HepG2 (cell line): ENCODE measurements around the gene B3GNT7. TPM values are rescaled to one million over a fixed set of nuclear protein-coding genes. Genes with fewer than 3 reads are reported as not detected.

Source experiments
- CBX1 ChIP-seq: IDR thresholded peaks from one replicate; pipeline ENCODE4 v1.6.1; 2016; ENCODE audit warnings: antibody characterized with exemption, low read depth
- CHD2 ChIP-seq: IDR thresholded peaks from 2 replicates; pipeline ENCODE4 v1.6.1; 2011; ENCODE audit warnings: low read depth, low read length, improper control_type of control experiment
- ELF1 ChIP-seq: sonication (generic); formaldehyde crosslinking; IDR thresholded peaks from 2 replicates; pipeline ENCODE4 v1.4.0; 2020; ENCODE audit warnings: missing genetic modification reagents
- FLYWCH1 ChIP-seq: sonication (generic); formaldehyde crosslinking; IDR thresholded peaks from 2 replicates; pipeline ENCODE4 v1.8.1; 2023; ENCODE audit warnings: mild to moderate bottlenecking, missing genetic modification reagents
- HMG20B ChIP-seq: conservative IDR thresholded peaks from 2 replicates; pipeline ENCODE4 v1.6.1; 2016; ENCODE audit warnings: missing genetic modification reagents, missing compliant biosample characterization
- JUND ChIP-seq: sonication (generic); formaldehyde crosslinking; IDR thresholded peaks from 2 replicates; pipeline ENCODE4 v1.8.0; 2022; ENCODE audit warnings: mild to moderate bottlenecking, missing genetic modification reagents
- KLF12 ChIP-seq: sonication (generic); formaldehyde crosslinking; IDR thresholded peaks from 2 replicates; pipeline ENCODE4 v1.4.0; 2020; ENCODE audit warnings: missing genetic modification reagents, borderline replicate concordance
- MTA3 ChIP-seq: sonication (generic); formaldehyde crosslinking; IDR thresholded peaks from 2 replicates; pipeline ENCODE4 v1.4.0; 2020; ENCODE audit warnings: missing genetic modification reagents
- PRMT3 ChIP-seq: sonication (generic); formaldehyde crosslinking; IDR thresholded peaks from 2 replicates; pipeline ENCODE4 v1.8.1; 2022; ENCODE audit warnings: low read depth, mild to moderate bottlenecking, moderate library complexity, missing genetic modification reagents, borderline replicate concordance
- REXO4 ChIP-seq: sonication (generic); formaldehyde crosslinking; IDR thresholded peaks from 2 replicates; pipeline ENCODE4 v1.8.0; 2022; ENCODE audit warnings: missing genetic modification reagents, mild to moderate bottlenecking, borderline replicate concordance
- SETDB1 ChIP-seq: sonication (generic); formaldehyde crosslinking; IDR thresholded peaks from 2 replicates; pipeline ENCODE4 v1.5.1; 2020; ENCODE audit warnings: missing genetic modification reagents, mild to moderate bottlenecking, borderline replicate concordance
- SIN3B ChIP-seq: fragments of 150-350 bp; IDR thresholded peaks from 2 replicates; pipeline ENCODE4 v1.6.1; 2014; ENCODE audit warnings: low read length
- SIX4 ChIP-seq: sonication (generic); formaldehyde crosslinking; IDR thresholded peaks from 2 replicates; pipeline ENCODE4 v1.4.0; 2020; ENCODE audit warnings: missing genetic modification reagents
- SOX13 ChIP-seq, 3 experiments: fragments of 450-650 bp in 1 of 3; sonication (generic) in 1 of 3; formaldehyde crosslinking in 1 of 3; IDR thresholded peaks in 2 of 3; conservative IDR thresholded peaks in 1 of 3; 2 replicates each; pipeline versions ENCODE4 v1.5.0 to v1.6.1; 2016 to 2020; ENCODE audit warnings: antibody characterized with exemption in 1 of 3, mild to moderate bottlenecking in 1 of 3, missing compliant biosample characterization in 1 of 3, missing genetic modification reagents in 1 of 3, moderate library complexity in 1 of 3
- ZFAT ChIP-seq: sonication (generic); formaldehyde crosslinking; conservative IDR thresholded peaks from 2 replicates; pipeline ENCODE4 v1.8.1; 2023; ENCODE audit warnings: missing genetic modification reagents, inconsistent platforms
- ZNF569 ChIP-seq: sonication (generic); formaldehyde crosslinking; IDR thresholded peaks from 2 replicates; pipeline ENCODE4 v1.5.0; 2020; ENCODE audit warnings: mild to moderate bottlenecking, missing genetic modification reagents, moderate library complexity, borderline replicate concordance
- ZNF616 ChIP-seq: sonication (generic); formaldehyde crosslinking; IDR thresholded peaks from 2 replicates; pipeline ENCODE4 v1.5.0; 2020; ENCODE audit warnings: low read depth, mild to moderate bottlenecking, missing genetic modification reagents
- polyA plus RNA-seq, 8 experiments: library from polyadenylated mRNA; depleted of rRNA in 3 of 8; stranded (reverse) in 7 of 8; unstranded in 1 of 8; fragments of >200 nt; fragmentation: Illumina TruSeq in 4 of 8; extraction: Trizol in 4 of 8; gene quantifications; 2 replicates each; pipeline versions ENCODE4 v1.2.1 to v1.2.3, GENCODE V29; 2011 to 2016; ENCODE audit warnings: low read depth in 4 of 8, missing spikeins in 1 of 8, mixed read lengths in 1 of 8; ENCODE audit not compliant: insufficient read depth in 1 of 8
- total RNA-seq, 5 experiments: library from RNA; depleted of rRNA; stranded (reverse); fragments of >200 nt; fragmentation: Illumina TruSeq; extraction: Trizol; gene quantifications; 2 replicates each; pipeline ENCODE4 v1.2.3, GENCODE V29; 2016; ENCODE audit warnings: low read depth in 1 of 5
- TF ChIP-seq, protein P1 (sequence below): sonication (generic); IDR thresholded peaks from 2 replicates; pipeline ENCODE4 v1.6.1; 2016; ENCODE audit warnings: low read depth, borderline replicate concordance
- TF ChIP-seq, protein P2 (sequence below): sonication (generic); formaldehyde crosslinking; IDR thresholded peaks from 2 replicates; pipeline ENCODE4 v1.4.0; 2020; ENCODE audit warnings: mild to moderate bottlenecking, missing genetic modification reagents
- TF ChIP-seq, protein P3 (sequence below): sonication (generic); formaldehyde crosslinking; IDR thresholded peaks from 2 replicates; pipeline ENCODE4 v1.9.0; 2021; ENCODE audit warnings: mild to moderate bottlenecking, missing genetic modification reagents
- TF ChIP-seq, protein P4 (sequence below): IDR thresholded peaks from 2 replicates; pipeline ENCODE4 v1.6.1; 2016

Gene B3GNT7
- total and polyA plus RNA-seq, 2 of the 13 experiments (the other 11 are each of a cell fraction or from before 2014, with no cell fraction given) = 0.04 to 0.24 TPM

DNA sequence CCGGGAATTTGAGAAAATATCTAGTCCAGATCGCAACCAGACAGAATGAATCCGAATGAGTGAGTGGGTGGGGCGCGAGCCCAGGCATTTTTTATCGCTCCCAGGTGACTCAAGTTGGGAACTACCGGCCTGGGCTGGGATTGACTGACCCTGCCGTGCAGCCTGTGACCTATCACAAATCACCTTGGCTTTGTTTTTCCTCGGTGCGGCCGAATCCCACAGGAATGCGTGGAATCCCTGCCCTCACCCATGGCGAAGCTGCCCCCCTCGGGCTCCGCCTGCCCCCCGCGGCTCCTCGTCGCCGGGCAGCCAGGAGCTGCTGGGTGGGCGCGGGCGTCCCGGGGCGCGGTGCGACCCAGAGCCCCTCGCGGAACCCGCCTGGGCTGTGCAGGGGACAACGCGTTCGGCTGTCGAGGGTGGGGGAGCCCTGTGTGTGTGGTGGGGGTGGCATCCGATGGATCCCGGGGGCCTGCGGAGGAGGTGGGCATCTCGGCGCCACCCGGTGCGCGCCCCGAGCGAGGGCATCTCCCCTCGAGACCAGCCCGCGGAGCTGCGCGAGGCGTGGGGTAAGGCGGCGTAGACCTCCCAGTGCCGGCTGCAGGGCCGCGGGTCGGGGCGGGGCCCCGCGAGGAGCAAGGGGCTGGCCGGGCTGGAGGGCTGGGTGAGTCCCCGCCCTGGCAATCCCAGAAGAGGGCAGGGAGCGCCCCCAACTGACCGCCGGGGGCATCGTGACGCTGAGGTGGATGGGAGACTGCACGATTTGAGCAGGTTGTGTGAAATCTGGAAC, 16.5 kb downstream of the B3GNT7 start (continued):
- TF ChIP-seq CBX1 (no peak), SOX13 (IDR thresholded peaks at IDR 0.05) (no peak), SOX13 (CRISPR knock-in tag; conservative IDR thresholded peaks at IDR 0.05 in 1 of 2, IDR thresholded peaks at IDR 0.05 in 1 of 2) (no peak), REXO4 (no peak), HMG20B (CRISPR knock-in tag) (no peak), JUND (CRISPR knock-in tag) (no peak), CHD2 (no peak), KLF12 (CRISPR knock-in tag) (peak; percentile 56; the same call in 1 of the 2 replicates), PRMT3 (no peak), ELF1 (CRISPR knock-in tag) (no peak), SETDB1 (CRISPR knock-in tag) (no peak), SIN3B (peak; percentile 18; the same call in 1 of the 2 replicates), ZFAT (CRISPR knock-in tag) (no peak), ZNF569 (no peak), SIX4 (CRISPR knock-in tag) (no peak), ZNF616 (CRISPR knock-in tag) (no peak), MTA3 (CRISPR knock-in tag) (no peak), FLYWCH1 (CRISPR knock-in tag) (no peak)
- TF ChIP-seq, protein P1, sequence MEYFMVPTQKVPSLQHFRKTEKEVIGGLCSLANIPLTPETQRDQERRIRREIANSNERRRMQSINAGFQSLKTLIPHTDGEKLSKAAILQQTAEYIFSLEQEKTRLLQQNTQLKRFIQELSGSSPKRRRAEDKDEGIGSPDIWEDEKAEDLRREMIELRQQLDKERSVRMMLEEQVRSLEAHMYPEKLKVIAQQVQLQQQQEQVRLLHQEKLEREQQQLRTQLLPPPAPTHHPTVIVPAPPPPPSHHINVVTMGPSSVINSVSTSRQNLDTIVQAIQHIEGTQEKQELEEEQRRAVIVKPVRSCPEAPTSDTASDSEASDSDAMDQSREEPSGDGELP = no peak
- TF ChIP-seq, protein P2, sequence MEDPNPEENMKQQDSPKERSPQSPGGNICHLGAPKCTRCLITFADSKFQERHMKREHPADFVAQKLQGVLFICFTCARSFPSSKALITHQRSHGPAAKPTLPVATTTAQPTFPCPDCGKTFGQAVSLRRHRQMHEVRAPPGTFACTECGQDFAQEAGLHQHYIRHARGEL (CRISPR knock-in tag) = no peak
- TF ChIP-seq, protein P3, sequence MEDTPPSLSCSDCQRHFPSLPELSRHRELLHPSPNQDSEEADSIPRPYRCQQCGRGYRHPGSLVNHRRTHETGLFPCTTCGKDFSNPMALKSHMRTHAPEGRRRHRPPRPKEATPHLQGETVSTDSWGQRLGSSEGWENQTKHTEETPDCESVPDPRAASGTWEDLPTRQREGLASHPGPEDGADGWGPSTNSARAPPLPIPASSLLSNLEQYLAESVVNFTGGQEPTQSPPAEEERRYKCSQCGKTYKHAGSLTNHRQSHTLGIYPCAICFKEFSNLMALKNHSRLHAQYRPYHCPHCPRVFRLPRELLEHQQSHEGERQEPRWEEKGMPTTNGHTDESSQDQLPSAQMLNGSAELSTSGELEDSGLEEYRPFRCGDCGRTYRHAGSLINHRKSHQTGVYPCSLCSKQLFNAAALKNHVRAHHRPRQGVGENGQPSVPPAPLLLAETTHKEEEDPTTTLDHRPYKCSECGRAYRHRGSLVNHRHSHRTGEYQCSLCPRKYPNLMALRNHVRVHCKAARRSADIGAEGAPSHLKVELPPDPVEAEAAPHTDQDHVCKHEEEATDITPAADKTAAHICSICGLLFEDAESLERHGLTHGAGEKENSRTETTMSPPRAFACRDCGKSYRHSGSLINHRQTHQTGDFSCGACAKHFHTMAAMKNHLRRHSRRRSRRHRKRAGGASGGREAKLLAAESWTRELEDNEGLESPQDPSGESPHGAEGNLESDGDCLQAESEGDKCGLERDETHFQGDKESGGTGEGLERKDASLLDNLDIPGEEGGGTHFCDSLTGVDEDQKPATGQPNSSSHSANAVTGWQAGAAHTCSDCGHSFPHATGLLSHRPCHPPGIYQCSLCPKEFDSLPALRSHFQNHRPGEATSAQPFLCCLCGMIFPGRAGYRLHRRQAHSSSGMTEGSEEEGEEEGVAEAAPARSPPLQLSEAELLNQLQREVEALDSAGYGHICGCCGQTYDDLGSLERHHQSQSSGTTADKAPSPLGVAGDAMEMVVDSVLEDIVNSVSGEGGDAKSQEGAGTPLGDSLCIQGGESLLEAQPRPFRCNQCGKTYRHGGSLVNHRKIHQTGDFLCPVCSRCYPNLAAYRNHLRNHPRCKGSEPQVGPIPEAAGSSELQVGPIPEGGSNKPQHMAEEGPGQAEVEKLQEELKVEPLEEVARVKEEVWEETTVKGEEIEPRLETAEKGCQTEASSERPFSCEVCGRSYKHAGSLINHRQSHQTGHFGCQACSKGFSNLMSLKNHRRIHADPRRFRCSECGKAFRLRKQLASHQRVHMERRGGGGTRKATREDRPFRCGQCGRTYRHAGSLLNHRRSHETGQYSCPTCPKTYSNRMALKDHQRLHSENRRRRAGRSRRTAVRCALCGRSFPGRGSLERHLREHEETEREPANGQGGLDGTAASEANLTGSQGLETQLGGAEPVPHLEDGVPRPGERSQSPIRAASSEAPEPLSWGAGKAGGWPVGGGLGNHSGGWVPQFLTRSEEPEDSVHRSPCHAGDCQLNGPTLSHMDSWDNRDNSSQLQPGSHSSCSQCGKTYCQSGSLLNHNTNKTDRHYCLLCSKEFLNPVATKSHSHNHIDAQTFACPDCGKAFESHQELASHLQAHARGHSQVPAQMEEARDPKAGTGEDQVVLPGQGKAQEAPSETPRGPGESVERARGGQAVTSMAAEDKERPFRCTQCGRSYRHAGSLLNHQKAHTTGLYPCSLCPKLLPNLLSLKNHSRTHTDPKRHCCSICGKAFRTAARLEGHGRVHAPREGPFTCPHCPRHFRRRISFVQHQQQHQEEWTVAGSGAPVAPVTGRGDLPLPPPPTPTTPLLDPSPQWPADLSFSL = no peak
- TF ChIP-seq, protein P4, sequence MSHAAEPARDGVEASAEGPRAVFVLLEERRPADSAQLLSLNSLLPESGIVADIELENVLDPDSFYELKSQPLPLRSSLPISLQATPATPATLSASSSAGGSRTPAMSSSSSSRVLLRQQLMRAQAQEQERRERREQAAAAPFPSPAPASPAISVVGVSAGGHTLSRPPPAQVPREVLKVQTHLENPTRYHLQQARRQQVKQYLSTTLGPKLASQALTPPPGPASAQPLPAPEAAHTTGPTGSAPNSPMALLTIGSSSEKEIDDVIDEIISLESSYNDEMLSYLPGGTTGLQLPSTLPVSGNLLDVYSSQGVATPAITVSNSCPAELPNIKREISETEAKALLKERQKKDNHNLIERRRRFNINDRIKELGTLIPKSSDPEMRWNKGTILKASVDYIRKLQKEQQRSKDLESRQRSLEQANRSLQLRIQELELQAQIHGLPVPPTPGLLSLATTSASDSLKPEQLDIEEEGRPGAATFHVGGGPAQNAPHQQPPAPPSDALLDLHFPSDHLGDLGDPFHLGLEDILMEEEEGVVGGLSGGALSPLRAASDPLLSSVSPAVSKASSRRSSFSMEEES (CRISPR knock-in tag) = 0 out of 2 replicates have a peak, but pooled peaks have one; percentile 23
